Muscle of leg (tissue), 11 donors: ENCODE results near the gene ADGRF1. TPM values are rescaled to one million over a fixed set of nuclear protein-coding genes. Genes with fewer than 3 reads are reported as not detected.

ENCODE experiments used
- DNase-seq: peaks from one replicate; pipeline ENCODE4 v3.0.0; 2013
- H3K27ac ChIP-seq: one replicate; pipeline ENCODE4 v1.5.1; 2013; ENCODE audit warnings: mild to moderate bottlenecking, low read length, control low read depth
- H3K27me3 ChIP-seq: one replicate; pipeline ENCODE4 v1.6.1; 2013; ENCODE audit warnings: low read length; ENCODE audit not compliant: control insufficient read depth, insufficient read depth
- H3K36me3 ChIP-seq: one replicate; pipeline ENCODE4 v1.6.1; 2013; ENCODE audit warnings: low read length; ENCODE audit not compliant: control insufficient read depth, insufficient read depth
- H3K4me1 ChIP-seq: one replicate; pipeline ENCODE4 v1.6.1; 2013; ENCODE audit warnings: low read length; ENCODE audit not compliant: control insufficient read depth, insufficient read depth
- H3K4me3 ChIP-seq: one replicate; pipeline ENCODE4 v1.5.1; 2013; ENCODE audit warnings: low read length, control low read depth
- H3K9me3 ChIP-seq: replicated peaks from 2 replicates; pipeline ENCODE4 v1.6.1; 2013; ENCODE audit warnings: low read depth, low read length; ENCODE audit not compliant: control insufficient read depth
- WGBS: methylation state at CpG from one replicate; pipeline ENCODE4 v1.1.5; 2013; ENCODE audit warnings: missing lambda C conversion rate; ENCODE audit not compliant: insufficient coverage; 5-methylcytosine and 5-hydroxymethylcytosine counted together
- polyA plus RNA-seq, 8 donors: library from polyadenylated mRNA; unstranded; fragments of 120-200 nt; gene quantifications; one replicate each; pipeline versions ENCODE4 v1.2.1 to v1.2.3, GENCODE V29; 2013; ENCODE audit warnings: inconsistent platforms in 1 of 8, low replicate concordance in 1 of 8; ENCODE audit not compliant: insufficient read length in 8 of 8, insufficient read depth in 1 of 8
- total RNA-seq: library from RNA; stranded (reverse); fragments of 120-200 nt; gene quantifications from one replicate; pipeline ENCODE4 v1.2.4, GENCODE V29; 2013

ADGRF1 gene
- total and polyA plus RNA-seq, 9 donors = 0.03 to 0.16 (median 0.05) TPM; not detected in 5

GRCh38 chr6:46948699-46949098 lies 93.4 kb downstream of the ADGRF1 start:
- 68% methylated on average over 5 of the region's 8 CpGs for WGBS
- Histone ChIP-seq H3K36me3 (no peaks in the 10 kb centered on the region), H3K27ac (peak overlapping the region; percentile 83), H3K27me3 (no peaks in the 10 kb centered on the region), H3K4me3 (no peak overlapping the region), H3K9me3 (no peaks in the 10 kb centered on the region), H3K4me1 (peaks cover 10% of the 10 kb centered on the region)
- peak; percentile 62 for DNase-seq

Other genes with a start within 250 kb of the ADGRF1 start
- gene MEP1A, start 248.9 kb downstream of the ADGRF1 start, total RNA-seq = not detected
- gene MEP1A, start 248.9 kb downstream of the ADGRF1 start, polyA plus RNA-seq = 10 to 100 TPM in 1 of 8 donors, 1 to 10 TPM in 1, under 1 TPM in 4, not detected in 2; 0.04 to 24.9 (median 0.16) TPM
- gene ADGRF5, start 120.4 kb downstream of the ADGRF1 start, total RNA-seq = 28.5 TPM
- 10 to 100 TPM; 19.1 to 28.7 (median 24.9) TPM for gene ADGRF5, start 120.4 kb downstream of the ADGRF1 start, polyA plus RNA-seq